HG03457 (cell line): ENCODE measurements around the gene MTHFD1L.

Source experiments
- ATAC-seq: cut with Tn5 transposase; IDR thresholded peaks from one replicate; pipeline ENCODE4 v1.9.1; 2021; ENCODE audit warnings: moderate number of reproducible peaks; ENCODE audit not compliant: unreplicated experiment

Gene MTHFD1L

DNA sequence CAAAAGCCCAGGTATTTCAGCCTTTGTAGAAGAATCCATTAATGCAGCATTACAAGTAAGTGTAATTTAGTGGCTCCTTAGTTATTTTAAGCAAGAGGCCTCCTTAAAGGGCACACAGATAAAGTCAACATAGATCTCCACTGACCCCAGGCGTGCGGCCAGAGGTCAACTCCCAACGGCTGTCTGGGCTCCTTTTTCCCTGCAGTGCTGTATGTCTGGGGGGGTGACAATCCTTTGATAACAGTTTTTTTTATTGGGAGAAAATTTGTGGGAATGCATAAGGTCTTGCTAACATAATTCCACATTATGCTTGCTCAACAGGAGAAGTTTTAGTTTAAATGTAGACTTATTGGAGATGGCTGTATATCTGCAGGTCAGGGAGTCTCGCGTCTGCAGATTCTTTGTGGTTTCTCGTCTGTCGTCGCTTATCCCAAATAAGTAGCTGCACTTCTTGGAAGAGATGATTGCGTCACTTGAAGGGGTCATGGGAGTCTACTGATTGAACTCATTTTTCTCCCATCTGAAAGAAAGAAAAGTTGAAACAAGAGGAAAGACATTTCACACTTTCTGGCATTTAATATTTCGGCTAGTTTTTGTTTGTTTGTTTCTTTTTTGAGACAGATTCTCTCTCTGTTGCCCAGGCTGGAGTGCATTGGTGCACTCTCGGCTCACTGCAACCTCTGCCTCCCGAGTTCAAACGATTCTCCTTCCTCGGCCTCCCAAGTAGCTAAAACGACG lies 222.5 kb downstream of the MTHFD1L start:
- no peak for ATAC-seq

- ATAC-seq, result no peak
Measured at GRCh38 chr6:151088599-151088935, 223.1 kb downstream of the MTHFD1L start.

- ATAC-seq, result no peak
Measured at GRCh38 chr6:151088963-151089362, 223.5 kb downstream of the MTHFD1L start.

DNA sequence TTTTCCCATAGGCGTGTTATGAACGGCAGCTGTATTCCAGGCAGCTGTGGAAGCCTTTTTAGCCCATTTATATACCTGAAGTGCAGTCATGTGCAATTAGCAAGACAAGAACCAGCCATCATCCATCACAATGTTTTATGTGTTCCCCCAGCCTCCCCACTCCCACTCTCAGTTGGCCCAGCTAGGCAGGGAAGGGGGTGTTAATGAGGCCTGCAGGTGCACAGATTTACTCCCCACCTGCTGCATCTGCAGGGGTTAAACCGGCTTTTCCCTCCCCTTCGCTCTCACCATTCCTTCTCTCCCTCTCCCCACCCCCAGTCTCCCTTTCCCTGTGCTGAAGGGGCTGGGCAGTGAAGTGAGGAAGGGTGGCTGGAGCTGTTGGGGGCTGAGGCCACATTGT lies 224.5 kb downstream of the MTHFD1L start:
- ATAC-seq, result no peak

GRCh38 chr6:151091571-151091970 lies 226.1 kb downstream of the MTHFD1L start:
- ATAC-seq, result no peak

DNA sequence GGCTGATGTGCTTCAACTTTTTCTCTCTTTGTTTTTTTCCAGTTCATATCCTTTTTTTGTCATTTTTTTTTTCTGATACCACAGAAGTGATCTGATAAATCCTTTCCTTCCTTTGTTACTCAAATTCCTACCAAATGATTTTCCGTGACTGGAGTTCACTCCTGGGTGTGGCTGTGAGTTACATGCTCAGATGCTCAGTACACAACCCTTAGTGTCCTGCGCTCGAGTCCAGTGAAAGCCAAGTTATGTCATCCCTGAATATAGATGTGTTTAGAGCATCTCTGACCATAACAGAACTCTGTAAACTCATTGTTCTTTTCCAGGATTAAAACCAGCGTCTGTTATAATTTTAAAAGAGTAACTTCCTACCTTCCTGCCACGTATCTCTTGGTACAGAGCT lies 227.1 kb downstream of the MTHFD1L start:
- ATAC-seq, result no peak

- no peak for ATAC-seq
Measured at GRCh38 chr6:151093706-151094105, 228.2 kb downstream of the MTHFD1L start.

- ATAC-seq, result no peak
Measured at GRCh38 chr6:151095538-151096254, 230.2 kb downstream of the MTHFD1L start.

DNA sequence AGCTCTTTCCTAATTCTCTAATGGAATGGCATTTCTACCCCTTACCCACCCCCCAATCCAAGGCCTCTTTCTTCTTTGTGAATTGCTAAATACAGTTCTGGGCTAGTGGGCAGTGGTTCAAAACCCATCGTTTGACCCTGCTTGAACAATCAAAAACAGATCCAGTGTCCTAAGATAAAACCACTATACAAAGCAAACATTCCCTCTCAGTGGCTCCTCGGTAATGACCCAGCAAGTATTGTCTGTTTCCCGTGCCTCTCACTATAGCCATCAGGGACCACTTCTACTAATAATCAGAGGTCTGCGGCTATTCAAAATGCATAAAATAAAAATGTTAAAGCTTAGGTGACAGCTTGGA lies 230.7 kb downstream of the MTHFD1L start:
- no peak for ATAC-seq

DNA sequence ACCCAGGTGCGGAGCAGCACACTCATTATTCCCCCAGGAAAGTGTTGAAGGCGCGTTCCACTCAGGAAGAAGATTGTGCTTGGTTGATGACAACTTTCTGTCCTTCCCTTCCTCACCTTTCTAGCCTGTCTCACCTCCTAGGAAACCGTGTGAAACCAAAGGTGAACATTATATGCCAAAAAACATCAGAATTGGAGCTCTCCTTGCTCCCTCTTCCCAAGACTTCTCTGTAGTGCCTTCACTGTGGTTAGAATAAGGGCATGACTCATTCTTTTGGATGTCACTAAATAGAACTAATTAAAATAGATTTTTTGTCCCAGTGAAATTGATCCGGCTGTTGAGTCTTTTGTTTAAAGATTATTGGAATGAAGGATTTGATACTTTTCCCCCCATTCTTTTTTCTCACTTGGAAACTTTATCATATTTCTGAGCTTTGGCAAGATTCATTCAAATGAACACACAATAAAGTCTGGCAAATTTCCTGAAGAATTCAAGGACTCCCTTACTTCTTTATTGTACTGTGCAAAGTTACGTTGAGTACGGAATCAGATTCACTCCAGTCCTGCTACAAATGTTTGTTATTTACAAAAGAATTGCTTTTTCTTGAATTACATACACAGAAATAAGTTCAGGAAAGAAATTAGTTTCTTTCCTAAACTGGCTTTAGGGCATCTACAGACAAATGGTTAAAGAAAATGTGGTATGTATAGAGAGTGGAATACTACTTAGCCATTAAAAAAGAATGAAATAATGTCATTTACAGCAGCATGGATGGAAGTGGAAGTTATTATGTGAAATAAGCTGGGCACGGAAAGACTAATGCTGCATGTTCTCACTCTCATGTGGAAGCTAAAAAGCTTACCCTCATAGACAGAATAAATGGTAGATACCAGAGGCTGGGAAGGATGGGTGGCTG lies 231.4 kb downstream of the MTHFD1L start:
- no peak for ATAC-seq

GRCh38 chr6:151098166-151098565 lies 232.7 kb downstream of the MTHFD1L start:
- ATAC-seq, result no peak

GRCh38 chr6:151100326-151100725 lies 234.8 kb downstream of the MTHFD1L start:
- no peak for ATAC-seq

DNA sequence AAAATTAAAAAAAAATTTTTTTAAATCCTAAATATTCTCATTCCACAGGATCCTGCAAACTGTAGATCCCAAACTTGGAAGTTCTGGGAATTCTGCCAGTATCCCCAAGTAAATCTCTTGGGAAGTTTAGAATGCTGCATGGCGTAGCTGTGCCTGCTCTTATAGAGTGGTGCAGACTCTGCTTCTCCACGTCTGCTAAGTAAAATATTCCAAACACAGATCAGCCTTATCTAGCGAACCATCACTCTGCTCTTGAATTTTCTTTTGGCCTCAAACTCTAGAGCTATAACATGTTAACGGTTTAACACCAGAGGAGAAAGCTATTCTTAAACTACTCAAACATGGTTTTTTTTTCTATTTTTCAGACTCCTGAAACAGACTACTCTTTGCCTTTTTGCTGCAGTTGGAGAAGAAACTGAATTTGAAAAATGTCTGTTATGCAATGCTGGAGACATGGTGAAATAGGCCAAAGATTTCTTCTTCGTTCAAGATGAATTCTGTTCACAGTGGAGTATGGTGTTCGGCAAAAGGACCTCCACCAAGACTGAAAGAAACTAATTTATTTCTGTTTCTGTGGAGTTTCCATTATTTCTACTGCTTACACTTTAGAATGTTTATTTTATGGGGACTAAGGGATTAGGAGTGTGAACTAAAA lies 235.8 kb downstream of the MTHFD1L start:
- ATAC-seq, result no peak

- ATAC-seq, result no peak
Measured at GRCh38 chr6:151101816-151102694, 236.6 kb downstream of the MTHFD1L start.

- no peak for ATAC-seq
Measured at GRCh38 chr6:151103266-151103665, 237.8 kb downstream of the MTHFD1L start.

GRCh38 chr6:151107897-151108427 lies 242.5 kb downstream of the MTHFD1L start:
- no peak for ATAC-seq

DNA sequence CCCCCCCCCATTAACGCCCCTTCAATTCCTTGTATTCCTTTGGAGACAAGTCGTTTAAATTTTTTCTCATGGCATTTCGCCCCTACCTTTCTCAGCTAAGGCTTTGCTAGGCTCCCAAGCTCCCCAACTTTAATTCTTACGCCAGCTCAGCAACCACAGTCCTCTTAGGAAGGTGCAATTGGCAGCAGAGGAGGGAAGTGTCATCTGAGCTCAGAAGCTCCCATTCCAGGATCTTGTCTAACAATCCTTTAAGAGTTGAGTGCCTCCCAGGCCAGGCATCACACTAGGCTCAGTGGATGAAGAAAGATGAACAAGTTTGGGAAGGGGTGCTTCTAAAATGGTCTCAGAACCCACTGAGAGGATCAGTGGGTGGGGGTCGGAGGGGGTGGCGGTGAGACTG lies 243.0 kb downstream of the MTHFD1L start:
- ATAC-seq, result no peak

DNA sequence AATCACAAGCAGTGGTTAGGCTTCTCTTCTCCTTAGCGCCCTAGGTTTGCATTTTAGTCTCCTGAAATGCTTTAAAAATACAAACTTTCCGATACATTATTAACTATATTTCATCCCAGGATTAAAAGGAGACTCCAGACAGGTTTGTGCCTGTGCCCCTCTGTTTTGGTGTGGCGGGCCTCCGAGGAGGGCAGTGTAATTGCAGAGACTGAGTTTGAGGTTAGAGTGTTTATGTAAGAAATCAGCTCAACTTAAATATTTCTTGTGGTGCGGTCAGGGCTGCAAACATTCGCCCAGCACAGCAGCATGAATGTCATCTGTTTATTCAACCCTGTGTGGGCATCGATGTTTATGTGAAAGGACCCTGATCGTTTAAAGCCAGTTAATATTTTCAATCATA lies 243.9 kb downstream of the MTHFD1L start:
- ATAC-seq, result no peak

- no peak for ATAC-seq
Measured at GRCh38 chr6:151109869-151110575, 244.5 kb downstream of the MTHFD1L start.
